GM23338 (cell line): Measurements from ENCODE around the gene FHL1. TPM values are rescaled to one million over a fixed set of nuclear protein-coding genes. Genes with fewer than 3 reads are reported as not detected.

ENCODE experiments used
- ATAC-seq: fragments of 200-7000 bp; cut with Tn5 transposase; 3 replicates; pipeline ENCODE4 v1.9.1; 2020
- DNase-seq: peaks from one replicate; pipeline ENCODE4 v3.0.0-alpha.2; 2015; ENCODE audit warnings: low spot score
- H2AFZ ChIP-seq: fragments of 200-600 bp; sonication (generic); 2 replicates; pipeline ENCODE4 v1.8.0; 2016; ENCODE audit warnings: antibody characterized with exemption, mild to moderate bottlenecking, moderate library complexity
- H3F3A ChIP-seq: fragments of 200-600 bp; sonication (generic); replicated peaks from 2 replicates; pipeline ENCODE4 v1.8.0; 2017; ENCODE audit warnings: antibody characterized with exemption, mixed run types, low read depth
- H3K27ac ChIP-seq: fragments of 200-600 bp; sonication (generic); 2 replicates; pipeline ENCODE4 v1.6.1; 2016; ENCODE audit warnings: low read depth
- H3K27me3 ChIP-seq: fragments of 200-600 bp; sonication (generic); 2 replicates; pipeline ENCODE4 v1.8.0; 2016; ENCODE audit warnings: mild to moderate bottlenecking, mixed run types, moderate library complexity; ENCODE audit not compliant: insufficient read depth
- H3K36me3 ChIP-seq: fragments of 200-600 bp; sonication (generic); 2 replicates; pipeline ENCODE4 v1.8.0; 2016; ENCODE audit warnings: mild to moderate bottlenecking; ENCODE audit not compliant: insufficient read depth
- H3K4me1 ChIP-seq: fragments of 200-600 bp; sonication (generic); 2 replicates; pipeline ENCODE4 v1.8.0; 2016; ENCODE audit warnings: mild to moderate bottlenecking, moderate library complexity; ENCODE audit not compliant: insufficient read depth
- H3K4me2 ChIP-seq: fragments of 200-600 bp; sonication (generic); 2 replicates; pipeline ENCODE4 v1.7.1; 2017; ENCODE audit warnings: mixed run types
- H3K4me3 ChIP-seq: fragments of 200-600 bp; sonication (generic); 2 replicates; pipeline ENCODE4 v1.6.1; 2016; ENCODE audit warnings: mixed run types
- H3K79me2 ChIP-seq: fragments of 200-600 bp; sonication (generic); replicated peaks from 2 replicates; pipeline ENCODE4 v1.8.0; 2017; ENCODE audit warnings: mild to moderate bottlenecking; ENCODE audit not compliant: insufficient read depth
- H3K9me2 ChIP-seq: fragments of 200-600 bp; sonication (generic); 2 replicates; pipeline ENCODE4 v1.8.0; 2017; ENCODE audit not compliant: insufficient read depth
- H4K20me1 ChIP-seq: fragments of 200-600 bp; sonication (generic); replicated peaks from 2 replicates; pipeline ENCODE4 v1.8.0; 2017; ENCODE audit warnings: mild to moderate bottlenecking; ENCODE audit not compliant: insufficient read depth
- H3K27ac Mint-ChIP-seq: 2 replicates; pipeline ENCODE4 v1.8.0; 2020; ENCODE audit warnings: inconsistent platforms, mild to moderate bottlenecking, moderate library complexity, mixed read lengths
- H3K27me3 Mint-ChIP-seq: 3 replicates; pipeline ENCODE4 v1.8.0; 2022; ENCODE audit warnings: low read depth, mild to moderate bottlenecking, moderate library complexity, mixed read lengths, inconsistent platforms; ENCODE audit not compliant: insufficient read depth, poor library complexity
- H3K36me3 Mint-ChIP-seq: 3 replicates; pipeline ENCODE4 v1.8.0; 2021; ENCODE audit warnings: low read depth, mild to moderate bottlenecking, inconsistent platforms, moderate library complexity, mixed read lengths
- H3K4me1 Mint-ChIP-seq: 3 replicates; pipeline ENCODE4 v1.8.0; 2020; ENCODE audit warnings: mild to moderate bottlenecking, inconsistent platforms, mixed read lengths
- H3K4me3 Mint-ChIP-seq: 3 replicates; pipeline ENCODE4 v1.8.0; 2021; ENCODE audit warnings: moderate library complexity, mild to moderate bottlenecking, inconsistent platforms, mixed read lengths
- H3K9me3 Mint-ChIP-seq: 3 replicates; pipeline ENCODE4 v1.8.0; 2020; ENCODE audit warnings: moderate library complexity, mild to moderate bottlenecking, inconsistent platforms, mixed read lengths
- CTCF ChIP-seq, 2 experiments: fragments of 200-600 bp in 1 of 2; sonication (generic) in 1 of 2; conservative IDR thresholded peaks; 2 replicates each; pipeline versions ENCODE4 v1.5.1 to v1.6.1; 2016 to 2017; ENCODE audit warnings: antibody characterized with exemption in 2 of 2, low read depth in 2 of 2, mild to moderate bottlenecking in 2 of 2, moderate library complexity in 1 of 2
- REST ChIP-seq: IDR thresholded peaks from one replicate; pipeline ENCODE4 v1.6.1; 2018; ENCODE audit warnings: antibody characterized with exemption; ENCODE audit not compliant: unreplicated experiment
- ZNF114 ChIP-seq: fragments of 250-450 bp; sonication (Bioruptor Pico); IDR thresholded peaks from 2 replicates; pipeline ENCODE4 v1.5.0; 2020; ENCODE audit warnings: mild to moderate bottlenecking, moderate library complexity
- ZNF331 ChIP-seq: fragments of 250-450 bp; sonication (Bioruptor Pico); IDR thresholded peaks from 2 replicates; pipeline ENCODE4 v1.5.0; 2020; ENCODE audit warnings: low read depth, mild to moderate bottlenecking, moderate library complexity
- ZNF462 ChIP-seq: fragments of 250-450 bp; sonication (Bioruptor Pico); IDR thresholded peaks from 2 replicates; pipeline ENCODE4 v1.5.0; 2020; ENCODE audit warnings: mild to moderate bottlenecking, moderate library complexity
- polyA plus RNA-seq: library from polyadenylated mRNA; unstranded; fragments of >200 nt; fragmentation: Nextera tagmentation; extraction: Ambion mirVana; gene quantifications from 2 replicates; pipeline ENCODE4 v1.2.1, GENCODE V29; 2016
- total RNA-seq: library from RNA; depleted of rRNA; stranded (reverse); fragments of >200 nt; shearing (Covaris generic); gene quantifications from 2 replicates; pipeline ENCODE4 v1.2.3, GENCODE V29; 2014

The FHL1 gene
- total and polyA plus RNA-seq, 2 experiments from 2014 or later = 47.9 to 60.4 TPM

DNA sequence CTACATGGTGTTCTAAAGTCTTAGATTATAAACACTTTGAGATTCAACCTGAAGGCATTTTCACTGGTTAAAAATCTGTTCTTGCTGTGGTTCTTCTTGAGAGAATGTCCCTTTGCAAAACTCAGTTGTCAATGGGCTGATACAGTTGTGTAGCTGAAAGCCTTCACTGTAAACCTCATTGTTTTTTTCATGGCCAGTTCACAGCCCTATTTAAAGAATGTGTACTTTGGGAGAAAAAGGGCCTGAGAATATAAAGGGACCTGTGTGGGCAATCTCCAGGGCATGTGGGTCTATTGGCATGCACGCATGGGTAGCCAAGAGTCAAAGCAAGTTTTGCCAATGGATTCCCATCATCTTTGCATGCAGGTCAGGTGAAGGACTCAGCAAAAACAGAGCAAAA lies 111.6 kb downstream of the FHL1 start (continued):
- TF ChIP-seq REST = no peak

GRCh38 chrX:136259543-136259942 lies 112.2 kb downstream of the FHL1 start:
- DNase-seq (no peak), ATAC-seq (no peak)
- Histone ChIP-seq H3K4me2 (no peak overlapping the region), H4K20me1 (no peaks in the 10 kb centered on the region), H3F3A (no peaks in the 10 kb centered on the region), H3K4me1 (no peaks in the 10 kb centered on the region), H2AFZ (no peak overlapping the region), H3K4me3 (no peak overlapping the region), H3K79me2 (no peaks in the 10 kb centered on the region), H3K27me3 (no peaks in the 10 kb centered on the region), H3K36me3 (no peaks in the 10 kb centered on the region), H3K27ac (no peak overlapping the region), H3K9me2 (no peaks in the 10 kb centered on the region)
- Mint-ChIP-seq H3K4me3 (no peak overlapping the region), H3K27ac (no peak overlapping the region), H3K4me1 (peaks cover 13% of the 10 kb centered on the region), H3K9me3 (no peaks in the 10 kb centered on the region), H3K36me3 (no peaks in the 10 kb centered on the region), H3K27me3 (peaks cover 5% of the 10 kb centered on the region)
- TF ChIP-seq ZNF462 (no peak), ZNF114 (CRISPR knock-in tag) (no peak), CTCF (conservative IDR thresholded peaks at IDR 0.05; ENCODE audit: low read depth in 2 of 2) (no peak), ZNF331 (CRISPR knock-in tag) (no peak)
